A549 (cell line): ENCODE results near the gene TRIM58. TPM values are rescaled to one million over a fixed set of nuclear protein-coding genes. Genes with fewer than 3 reads are reported as not detected.

Experiments
- ATAC-seq, 2 experiments: fragments of 200-7000 bp in 1 of 2; fragments of >200 bp in 1 of 2; cut with Nextera tagmentation in 1 of 2; cut with Tn5 transposase in 1 of 2; 3 replicates each; pipeline versions ENCODE4 v1.8.0 to v1.9.1; 2018 to 2020; ENCODE audit warnings: mild to moderate bottlenecking in 1 of 2, moderate library complexity in 1 of 2
- CTCF ChIA-PET: fragments of 300-600 bp; sonication (Branson Sonifier 250); formaldehyde crosslinking; extraction: SDS; loops from one replicate; lab custom pipeline; 2021; ENCODE audit warnings: antibody characterized with exemption, inconsistent platforms; lab: Yijun Ruan, JAX
- POLR2A ChIA-PET: fragments of 350-600 bp; formaldehyde crosslinking; extraction: SDS; loops from one replicate; lab custom pipeline; 2021; ENCODE audit warnings: antibody characterized with exemption, inconsistent platforms; lab: Yijun Ruan, JAX
- DNase-seq, 2 experiments: peaks; one replicate each; pipeline versions ENCODE4 v3.0.0 to v3.0.0-alpha.2; 2011 to 2016; ENCODE audit warnings: low read depth in 1 of 2, low spot score in 1 of 2
- FAIRE-seq: peaks from 2 replicates; lab custom pipeline; 2011; peaks lifted over from hg19 to GRCh38; lab: Jason Lieb, UNC
- H3K27ac ChIP-seq, 2 experiments: fragments of >200 bp; sonication (Bioruptor Twin); formaldehyde crosslinking; 3 replicates each; pipeline ENCODE4 v1.5.1; 2016 to 2017
- H3K4me1 ChIP-seq: fragments of >200 bp; sonication (Bioruptor Twin); formaldehyde crosslinking; 3 replicates; pipeline ENCODE4 v1.6.1; 2016
- H3K4me2 ChIP-seq: fragments of >200 bp; sonication (Bioruptor Twin); formaldehyde crosslinking; 3 replicates; pipeline ENCODE4 v1.6.1; 2016
- H3K4me3 ChIP-seq: fragments of >200 bp; sonication (Bioruptor Twin); formaldehyde crosslinking; 3 replicates; pipeline ENCODE4 v1.5.1; 2016
- H3K9me3 ChIP-seq: fragments of >200 bp; sonication (Bioruptor Twin); formaldehyde crosslinking; 3 replicates; pipeline ENCODE4 v1.6.1; 2016
- BHLHE40 ChIP-seq: IDR thresholded peaks from 2 replicates; pipeline ENCODE4 v1.6.1; 2012; ENCODE audit warnings: low read depth, low read length, inconsistent platforms
- CBX8 ChIP-seq: fragments of 200-600 bp; sonication (generic); IDR thresholded peaks from 2 replicates; pipeline ENCODE4 v1.6.1; 2016
- CEBPB ChIP-seq, 2 experiments: fragments of >200 bp in 1 of 2; sonication (Bioruptor Twin) in 1 of 2; formaldehyde crosslinking in 1 of 2; IDR thresholded peaks; 2 replicates each; pipeline ENCODE4 v1.6.1; 2012 to 2016
- CHD2 ChIP-seq: fragments of 150-350 bp; IDR thresholded peaks from 2 replicates; pipeline ENCODE4 v1.6.1; 2014; ENCODE audit warnings: low read length; ENCODE audit not compliant: partially characterized antibody
- CHD4 ChIP-seq: fragments of 200-600 bp; sonication (generic); IDR thresholded peaks from 2 replicates; pipeline ENCODE4 v1.6.1; 2016; ENCODE audit warnings: antibody characterized with exemption, mild to moderate bottlenecking, borderline replicate concordance
- CTCF ChIP-seq: fragments of >200 bp; sonication (Bioruptor Twin); formaldehyde crosslinking; IDR thresholded peaks from 3 replicates; pipeline ENCODE4 v1.5.1; 2016
- EHF ChIP-seq: fragments of 250-450 bp; sonication (Bioruptor Pico); IDR thresholded peaks from 2 replicates; pipeline ENCODE4 v1.5.0; 2020; ENCODE audit warnings: mild to moderate bottlenecking
- ELK1 ChIP-seq: fragments of 150-350 bp; IDR thresholded peaks from 2 replicates; pipeline ENCODE4 v1.6.1; 2014; ENCODE audit warnings: low read depth, mild to moderate bottlenecking, low read length
- FOSB ChIP-seq: fragments of 250-450 bp; sonication (Bioruptor Pico); IDR thresholded peaks from 2 replicates; pipeline ENCODE4 v1.5.0; 2020; ENCODE audit warnings: mild to moderate bottlenecking, moderate library complexity
- HOXB5 ChIP-seq: fragments of 250-450 bp; sonication (Bioruptor Pico); IDR thresholded peaks from 2 replicates; pipeline ENCODE4 v1.5.0; 2020; ENCODE audit warnings: mild to moderate bottlenecking, moderate library complexity
- MAZ ChIP-seq: fragments of 150-350 bp; IDR thresholded peaks from 2 replicates; pipeline ENCODE4 v1.6.1; 2014; ENCODE audit warnings: antibody characterized with exemption, low read depth, low read length, borderline replicate concordance
- NFE2L2 ChIP-seq: fragments of 150-350 bp; conservative IDR thresholded peaks from 2 replicates; pipeline ENCODE4 v1.6.1; 2014; ENCODE audit warnings: low read length
- NPAS2 ChIP-seq: fragments of 250-450 bp; sonication (Bioruptor Pico); IDR thresholded peaks from 2 replicates; pipeline ENCODE4 v1.8.0; 2022; ENCODE audit warnings: mild to moderate bottlenecking, moderate library complexity, borderline replicate concordance
- NR3C1 ChIP-seq: fragments of >200 bp; sonication (Bioruptor Twin); formaldehyde crosslinking; IDR thresholded peaks from 3 replicates; pipeline ENCODE4 v1.6.1; 2017
- PBX3 ChIP-seq: IDR thresholded peaks from 2 replicates; pipeline ENCODE4 v1.6.1; 2012
- PHF8 ChIP-seq: fragments of 200-600 bp; sonication (generic); IDR thresholded peaks from 2 replicates; pipeline ENCODE4 v1.6.1; 2016; ENCODE audit warnings: low read depth, mild to moderate bottlenecking, antibody characterized with exemption, moderate library complexity, borderline replicate concordance
- POLR2A ChIP-seq: IDR thresholded peaks from 2 replicates; pipeline ENCODE4 v1.6.1; 2012; ENCODE audit warnings: mild to moderate bottlenecking, low read length
- POLR2AphosphoS2 ChIP-seq: conservative IDR thresholded peaks from 2 replicates; pipeline ENCODE4 v1.6.1; 2012; ENCODE audit warnings: low read length, improper control_type of control experiment, inconsistent platforms
- RARB ChIP-seq: fragments of 250-450 bp; sonication (Bioruptor Pico); IDR thresholded peaks from 2 replicates; pipeline ENCODE4 v1.8.0; 2021; ENCODE audit warnings: mild to moderate bottlenecking, moderate library complexity
- RFX5 ChIP-seq: fragments of 450-650 bp; IDR thresholded peaks from 2 replicates; pipeline ENCODE4 v1.7.1; 2014; ENCODE audit warnings: antibody characterized with exemption, mild to moderate bottlenecking, moderate library complexity
- SMC3 ChIP-seq: fragments of >200 bp; sonication (Bioruptor Twin); formaldehyde crosslinking; IDR thresholded peaks from 3 replicates; pipeline ENCODE4 v1.6.1; 2018; ENCODE audit warnings: inconsistent platforms
- SREBF2 ChIP-seq: fragments of 450-650 bp; IDR thresholded peaks from 2 replicates; pipeline ENCODE4 v1.6.1; 2014; ENCODE audit warnings: mild to moderate bottlenecking, moderate library complexity
- TFCP2L1 ChIP-seq: fragments of 250-450 bp; sonication (Bioruptor Pico); IDR thresholded peaks from 2 replicates; pipeline ENCODE4 v1.5.0; 2021; ENCODE audit warnings: mild to moderate bottlenecking
- ZC3H11A ChIP-seq: fragments of 450-650 bp; IDR thresholded peaks from 2 replicates; pipeline ENCODE4 v1.6.1; 2014; ENCODE audit warnings: antibody characterized with exemption, mild to moderate bottlenecking
- ZNF302 ChIP-seq: fragments of 250-450 bp; sonication (Bioruptor Pico); IDR thresholded peaks from 2 replicates; pipeline ENCODE4 v1.9.0; 2021; ENCODE audit warnings: inconsistent platforms, mild to moderate bottlenecking, moderate library complexity
- WGBS: methylation state at CpG from one replicate; pipeline ENCODE4 v1.1.6; 2017; ENCODE audit errors: missing lambda C conversion rate; 5-methylcytosine and 5-hydroxymethylcytosine counted together
- polyA plus RNA-seq, 4 experiments: library from polyadenylated mRNA; depleted of rRNA in 3 of 4; stranded (reverse); fragments of >200 nt; fragmentation: RNase III in 1 of 4; extraction: RNeasy Plus Mini Kit Qiagen cat#74134 plus additional on column Dnase treatment in 1 of 4; gene quantifications; 2 replicates in 3 of 4; 3 replicates in 1 of 4; pipeline ENCODE4 v1.2.3, GENCODE V29; 2011 to 2017

The TRIM58 gene
- polyA plus RNA-seq, 2 of the 4 experiments (the other 2 are of a cell fraction), result not detected

DNA sequence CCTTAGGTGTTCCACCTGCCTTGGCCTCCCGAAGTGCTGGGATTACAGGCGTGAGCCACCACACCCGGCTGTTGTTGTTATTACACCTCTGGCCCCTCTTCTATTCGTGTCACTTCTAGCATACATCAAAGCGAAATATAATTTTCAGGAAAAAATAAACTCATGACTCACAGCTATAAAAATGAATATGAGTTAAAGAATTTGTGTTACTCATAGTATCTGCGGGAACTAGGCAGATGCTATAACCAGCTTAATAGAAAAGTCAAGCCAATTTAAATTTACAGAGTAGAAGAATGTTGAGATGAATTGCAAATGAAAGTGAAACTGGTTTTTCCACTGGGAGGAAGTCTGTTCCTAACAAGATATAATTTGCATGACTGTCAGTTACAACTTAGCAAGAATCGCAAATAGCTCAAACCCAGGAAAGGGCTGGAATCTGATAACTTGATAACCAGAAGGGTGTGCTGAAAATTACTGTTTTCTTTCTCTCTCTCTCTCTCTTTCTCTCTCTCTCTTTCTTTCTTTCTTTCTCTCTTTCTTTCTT lies 49.6 kb downstream of the TRIM58 start:
- Histone ChIP-seq H3K4me3 (no peak overlapping the region), H3K4me2 (no peak overlapping the region), H3K9me3 (no peaks in the 10 kb centered on the region), H3K4me1 (no peaks in the 10 kb centered on the region), H3K27ac (no peak overlapping the region)
- no peak for ATAC-seq
- no peak for DNase-seq
- no peak for TF ChIP-seq POLR2A
- TF ChIP-seq PHF8, result no peak
- no peak for TF ChIP-seq CHD4
- TF ChIP-seq PBX3, result no peak
- POLR2A ChIA-PET, result no interaction called here
- FAIRE-seq, result no peak
- CTCF ChIA-PET, result no interaction called here
- WGBS, result 1% methylated on average over 7 of the region's 7 CpGs

DNA sequence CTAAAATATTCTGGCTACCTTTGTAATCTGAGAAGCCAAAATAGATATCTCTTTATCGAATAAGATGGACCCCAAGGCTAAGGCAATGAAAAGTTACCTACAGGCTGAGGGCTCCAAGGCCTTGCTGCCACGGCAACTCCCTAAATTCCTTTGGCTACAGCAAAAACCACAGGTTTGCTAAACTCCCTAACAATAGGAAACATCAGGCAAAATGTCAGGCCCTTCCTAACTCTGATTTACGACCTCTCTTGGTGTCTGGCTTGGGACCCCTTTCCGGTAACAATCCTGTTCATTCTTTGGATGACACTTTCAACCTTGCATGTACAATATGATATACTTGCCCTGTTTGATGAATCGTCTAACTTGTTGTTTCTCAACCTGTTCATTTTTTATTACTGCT lies 51.8 kb downstream of the TRIM58 start:
- H3K4me1 ChIP-seq, result no peaks in the 10 kb centered on the region
- DNase-seq, result no peak
- no peak overlapping the region for H3K4me2 ChIP-seq
- H3K27ac ChIP-seq, result no peak overlapping the region
- ChIA-PET POLR2A (no interaction called here), CTCF (no interaction called here)
- ATAC-seq, result no peak
- no peak overlapping the region for H3K4me3 ChIP-seq
- FAIRE-seq, result no peak
- WGBS, result 15% methylated on average over 5 of the region's 5 CpGs
- TF ChIP-seq CBX8, result no peak
- no peak for TF ChIP-seq MAZ
- TF ChIP-seq RARB (CRISPR knock-in tag), result no peak
- TF ChIP-seq ELK1, result no peak
- TF ChIP-seq CHD2, result no peak
- no peak for TF ChIP-seq NPAS2 (CRISPR knock-in tag)
- no peak for TF ChIP-seq PHF8
- no peak for TF ChIP-seq CEBPB (IDR thresholded peaks at IDR 0.05)
- TF ChIP-seq NFE2L2, result no peak
- no peak for TF ChIP-seq FOSB (CRISPR knock-in tag)
- TF ChIP-seq RFX5, result no peak
- TF ChIP-seq NR3C1, result no peak
- no peak for TF ChIP-seq TFCP2L1
- TF ChIP-seq, all 56 proteins: peak for 0
- H3K9me3 ChIP-seq, result no peaks in the 10 kb centered on the region; the same call in 2 of the 3 replicates

GRCh38 chr1:247913786-247914185 lies 56.8 kb downstream of the TRIM58 start:
- Histone ChIP-seq H3K9me3 (no peaks in the 10 kb centered on the region; the same call in 2 of the 3 replicates), H3K4me1 (no peaks in the 10 kb centered on the region), H3K4me3 (no peak overlapping the region), H3K27ac (no peak overlapping the region), H3K4me2 (no peak overlapping the region)
- no peak for FAIRE-seq
- ATAC-seq, result no peak
- CTCF ChIA-PET, result no interaction called here
- POLR2A ChIA-PET, result no interaction called here
- TF ChIP-seq ZC3H11A (no peak), SMC3 (no peak), CBX8 (no peak), SREBF2 (no peak), CEBPB (IDR thresholded peaks at IDR 0.05) (no peak), CTCF (no peak), HOXB5 (CRISPR knock-in tag) (no peak), POLR2AphosphoS2 (no peak), ZNF302 (CRISPR knock-in tag) (no peak), BHLHE40 (no peak), EHF (CRISPR knock-in tag) (no peak), MAZ (no peak)
- no peak for DNase-seq
- WGBS, result 4% methylated on average over 2 of the region's 2 CpGs
